Activated T-cell treated with anti-CD3 and anti-CD28 coated beads, Interleukin-2, amount 50 U/mL, for 48 hours (primary cell): ENCODE measurements around the gene ANTXR1.

Source experiments
- DNase-seq, 2 experiments: peaks; one replicate each; pipeline ENCODE4 v3.0.0-alpha.2; 2020

The ANTXR1 gene

GRCh38 chr2:69191634-69192033, 178.7 kb downstream of the ANTXR1 start:
- DNase-seq = no peak

GRCh38 chr2:69192176-69192945, 179.4 kb downstream of the ANTXR1 start:
- DNase-seq = no peak

- no peak for DNase-seq
Observed at GRCh38 chr2:69195706-69196105, 182.7 kb downstream of the ANTXR1 start.

- no peak for DNase-seq
Observed at GRCh38 chr2:69196327-69197117, 183.5 kb downstream of the ANTXR1 start.

- DNase-seq = no peak
Observed at GRCh38 chr2:69200107-69200520, 187.1 kb downstream of the ANTXR1 start.

GRCh38 chr2:69201259-69201658, 188.3 kb downstream of the ANTXR1 start:
- no peak for DNase-seq

- DNase-seq = no peak
Observed at GRCh38 chr2:69202327-69202726, 189.3 kb downstream of the ANTXR1 start.

GRCh38 chr2:69203166-69203985, 190.4 kb downstream of the ANTXR1 start:
- DNase-seq = no peak

- DNase-seq = no peak
Observed at GRCh38 chr2:69204654-69205053, 191.7 kb downstream of the ANTXR1 start.

GRCh38 chr2:69205076-69205475, 192.1 kb downstream of the ANTXR1 start:
- DNase-seq = no peak

GRCh38 chr2:69205491-69205890, 192.5 kb downstream of the ANTXR1 start:
- no peak for DNase-seq

GRCh38 chr2:69208023-69208595, 195.1 kb downstream of the ANTXR1 start:
- DNase-seq = no peak

- DNase-seq = no peak
Observed at GRCh38 chr2:69209482-69209881, 196.5 kb downstream of the ANTXR1 start.

GRCh38 chr2:69210385-69210784, 197.4 kb downstream of the ANTXR1 start:
- no peak for DNase-seq

GRCh38 chr2:69211048-69211447, 198.1 kb downstream of the ANTXR1 start:
- no peak for DNase-seq

GRCh38 chr2:69211686-69212085, 198.7 kb downstream of the ANTXR1 start:
- DNase-seq = no peak

- no peak for DNase-seq
Observed at GRCh38 chr2:69212238-69213028, 199.5 kb downstream of the ANTXR1 start.

GRCh38 chr2:69213201-69213600, 200.2 kb downstream of the ANTXR1 start:
- DNase-seq = no peak

- DNase-seq = no peak
Observed at GRCh38 chr2:69213782-69214181, 200.8 kb downstream of the ANTXR1 start.

- no peak for DNase-seq
Observed at GRCh38 chr2:69214898-69215297, 201.9 kb downstream of the ANTXR1 start.

- DNase-seq = no peak
Observed at GRCh38 chr2:69216535-69217332, 203.8 kb downstream of the ANTXR1 start.
